Epithelial cell of proximal tubule (primary cell): ENCODE data around the gene HORMAD2. TPM values are rescaled to one million over a fixed set of nuclear protein-coding genes. Genes with fewer than 3 reads are reported as not detected.

Source experiments
- DNase-seq: peaks from one replicate; pipeline ENCODE4 v3.0.0-alpha.2; 2011; ENCODE audit warnings: low read depth
- H3K4me3 ChIP-seq: 2 replicates; pipeline ENCODE4 v1.5.1; 2011; ENCODE audit warnings: low read depth, mild to moderate bottlenecking, low read length
- CTCF ChIP-seq: conservative IDR thresholded peaks from 2 replicates; pipeline ENCODE4 v1.5.1; 2012; ENCODE audit warnings: low read depth, mild to moderate bottlenecking, low read length
- total RNA-seq: library from RNA; depleted of rRNA; stranded (reverse); fragments of >200 nt; gene quantifications from 2 replicates; pipeline ENCODE4 v1.2.3, GENCODE V29; 2015

HORMAD2 gene
- total RNA-seq, 1 donor from 2014 or later = not detected

DNA sequence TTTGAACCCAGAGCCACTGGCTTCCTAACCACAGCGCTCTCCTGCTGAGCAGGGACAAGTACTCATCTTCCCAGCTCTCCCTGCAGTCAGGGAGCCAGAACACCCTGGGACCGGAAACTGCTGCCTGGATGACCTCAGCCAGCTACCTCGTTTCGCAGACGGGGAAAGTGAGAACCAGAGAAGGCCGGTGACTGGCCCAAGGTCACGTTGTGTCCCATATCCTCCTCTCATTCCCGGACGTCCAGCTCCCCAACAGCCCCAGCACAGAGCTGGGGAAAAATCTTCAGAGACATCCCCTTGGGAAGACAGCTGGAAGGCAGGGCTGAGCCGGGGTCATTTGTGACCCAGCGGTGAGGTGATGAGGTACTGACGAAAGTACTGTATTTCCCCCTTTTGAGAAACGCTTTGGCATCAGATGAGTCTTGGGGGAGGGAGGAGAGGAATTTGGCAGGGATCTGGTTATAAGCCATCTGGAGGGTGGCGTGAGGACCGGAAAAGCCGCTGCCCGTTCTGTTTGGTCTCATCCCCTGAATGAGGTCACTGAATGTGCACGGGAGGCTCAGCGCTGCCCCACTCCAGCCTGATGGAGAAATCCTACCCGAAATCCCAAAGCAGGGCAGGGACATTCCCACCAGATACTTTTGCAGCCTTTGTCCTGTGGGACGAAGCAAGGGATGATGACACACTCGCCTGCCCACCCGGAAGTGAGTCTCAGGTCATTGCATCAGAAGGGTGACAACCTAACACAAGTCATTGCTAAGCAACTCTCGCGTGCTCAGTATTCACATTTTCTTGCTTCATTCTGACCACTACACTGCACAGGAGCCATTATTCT is 125.2 kb downstream of the HORMAD2 start:
- DNase-seq = peak; percentile 89
- TF ChIP-seq CTCF = no peak
- peak overlapping the region; percentile 33 for H3K4me3 ChIP-seq

DNA sequence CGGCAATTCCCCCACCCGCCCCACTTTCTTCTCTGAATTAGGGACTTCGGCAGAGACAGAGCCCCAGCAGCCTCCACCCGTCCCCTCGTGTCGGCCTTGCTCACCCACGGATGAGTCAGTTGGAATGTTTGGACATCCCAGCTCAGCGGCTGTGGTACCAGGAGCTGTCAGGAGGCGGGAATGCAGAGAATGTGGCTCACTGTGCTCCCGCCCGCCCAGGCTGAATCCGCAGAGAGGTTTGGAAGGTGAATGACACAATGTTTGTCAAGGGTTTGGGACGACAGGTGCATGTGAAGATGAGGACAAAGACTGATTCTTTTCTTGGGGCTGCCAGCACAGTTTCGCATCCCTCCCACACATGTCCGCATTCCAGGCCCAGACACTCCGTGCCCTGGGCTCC is 126.7 kb downstream of the HORMAD2 start:
- TF ChIP-seq CTCF = no peak
- DNase-seq = no peak

DNA sequence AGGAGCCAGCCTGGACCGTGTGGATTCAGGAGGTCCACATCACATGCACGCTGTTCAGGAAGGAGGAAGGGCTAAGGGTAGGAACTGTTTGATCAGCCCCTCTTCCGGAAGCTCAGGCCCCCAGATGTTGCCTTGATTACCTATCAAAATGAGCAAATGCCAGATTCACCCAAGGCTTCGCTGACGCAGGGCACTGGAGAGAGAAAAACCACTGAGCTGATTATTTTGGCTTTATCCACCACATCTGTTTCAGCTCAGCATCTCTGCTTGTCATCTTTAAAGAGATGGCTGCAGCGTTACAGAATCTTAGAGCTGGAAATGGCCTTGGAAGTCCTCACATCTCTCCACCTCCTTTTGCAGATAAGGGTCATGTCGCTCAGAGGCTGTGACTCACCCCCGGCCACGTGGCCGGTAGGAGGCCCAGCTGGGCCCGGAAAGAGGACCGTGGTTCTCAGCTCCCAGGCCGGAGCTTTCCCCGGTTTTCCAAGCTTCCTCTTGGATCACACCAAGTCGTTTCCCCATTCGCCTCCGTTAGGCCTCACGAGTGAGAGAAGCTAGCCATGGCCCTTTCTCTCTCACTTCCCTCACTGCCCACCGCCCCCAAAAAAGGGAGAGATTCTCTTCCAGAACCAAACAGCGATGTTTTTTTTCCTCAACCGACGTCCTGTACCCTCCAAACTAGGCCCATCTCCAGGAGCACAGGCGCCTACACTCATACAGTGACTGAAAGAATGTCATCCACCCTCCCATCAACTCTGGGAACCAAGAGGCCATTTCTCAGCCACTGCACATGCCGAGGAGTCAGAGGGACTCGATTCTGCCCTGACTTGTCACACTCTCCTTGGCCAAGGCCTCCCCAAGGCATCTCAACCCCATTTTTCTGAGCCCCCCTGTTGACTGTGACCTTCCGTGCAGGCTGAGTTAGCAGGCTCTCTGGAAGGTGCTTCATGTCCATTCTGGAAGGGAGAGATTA is 128.7 kb downstream of the HORMAD2 start:
- DNase-seq = no peak
- no peak overlapping the region for H3K4me3 ChIP-seq
- no peak for TF ChIP-seq CTCF

More for the DNA sequence above, 126.7 kb downstream of the HORMAD2 start:
- no peak overlapping the region for H3K4me3 ChIP-seq

- no peak overlapping the region for H3K4me3 ChIP-seq
- no peak for TF ChIP-seq CTCF
- DNase-seq = no peak
Measured at GRCh38 chr22:30209642-30210041, 129.4 kb downstream of the HORMAD2 start.

DNA sequence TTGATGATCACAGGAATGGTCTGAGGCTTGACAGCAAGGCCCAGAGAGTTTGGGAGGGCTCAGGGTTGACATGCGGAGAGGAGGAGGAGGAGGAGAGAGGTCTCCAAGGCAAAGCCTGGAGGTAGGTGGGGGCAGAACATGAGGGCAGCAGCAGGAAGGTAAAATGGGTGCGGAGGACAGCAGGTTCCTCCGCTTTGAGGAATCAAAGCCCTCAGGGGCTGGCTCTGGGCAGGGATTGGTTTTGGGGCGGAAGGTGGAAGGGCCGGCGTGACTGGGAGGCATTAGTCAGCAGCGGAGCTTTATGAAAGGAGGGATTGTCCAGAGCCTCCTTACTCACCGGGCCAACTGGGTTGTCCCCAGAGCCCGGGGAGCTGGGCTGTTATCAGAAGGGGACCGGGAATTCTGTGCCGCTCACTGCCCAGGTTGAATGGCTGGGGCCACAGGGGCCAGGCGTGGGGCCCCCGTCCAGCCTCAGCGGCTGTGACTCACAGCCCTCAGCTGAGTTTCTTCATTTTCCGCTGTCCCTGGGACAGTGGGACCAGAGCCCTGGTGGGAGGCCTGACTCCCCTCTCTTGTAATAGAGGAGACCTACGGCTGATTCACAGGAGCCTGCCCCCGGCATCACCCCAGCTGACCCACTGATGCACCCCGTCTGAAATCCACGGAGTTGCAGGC is 130.1 kb downstream of the HORMAD2 start:
- DNase-seq = no peak
- H3K4me3 ChIP-seq = no peak overlapping the region
- no peak for TF ChIP-seq CTCF

DNA sequence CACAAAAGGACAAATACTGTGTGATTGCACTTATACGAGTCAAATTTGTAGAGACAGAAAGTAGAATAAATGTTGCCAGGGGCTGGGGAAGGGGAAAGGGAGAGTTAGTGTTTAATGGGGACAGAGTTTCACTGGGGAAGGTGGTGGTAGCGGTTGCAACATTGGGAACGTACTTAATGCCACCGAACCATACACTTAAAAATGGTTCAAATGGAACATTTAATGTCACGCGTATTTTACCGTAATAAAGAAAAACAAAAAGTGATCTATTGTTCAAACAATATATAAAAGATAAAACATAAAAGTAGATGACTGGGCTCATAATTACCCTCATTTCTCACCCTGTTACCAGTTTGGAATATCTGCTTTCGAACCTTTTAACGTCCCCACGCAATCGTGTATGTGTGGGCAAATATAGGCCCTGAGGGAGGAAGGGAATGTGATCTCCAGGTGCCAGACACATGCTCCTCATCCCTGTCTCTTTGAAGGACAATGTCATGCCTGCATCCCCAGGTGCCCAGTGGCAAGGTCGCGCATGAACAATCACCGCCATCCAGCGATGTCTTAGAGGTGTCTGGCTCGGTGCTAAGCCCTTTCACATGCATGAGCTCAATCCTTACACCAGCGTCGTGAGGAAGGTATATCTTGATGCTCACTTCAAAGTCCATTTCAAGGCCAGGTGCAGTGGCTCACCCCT is 131.0 kb downstream of the HORMAD2 start:
- H3K4me3 ChIP-seq = no peak overlapping the region
- no peak for DNase-seq
- TF ChIP-seq CTCF = no peak
